Kidney (tissue), 14 donors: ENCODE results near the gene CCR4. TPM values are rescaled to one million over a fixed set of nuclear protein-coding genes. Genes with fewer than 3 reads are reported as not detected.

Experiments
- DNase-seq, 5 donors: peaks; one replicate each; pipeline ENCODE4 v3.0.0-alpha.2; 2013 to 2020
- FAIRE-seq: peaks from 2 replicates; lab custom pipeline; 2012; peaks lifted over from hg19 to GRCh38; lab: Jason Lieb, UNC
- H3K27ac ChIP-seq, 2 donors: one replicate each; pipeline ENCODE4 v1.7.0; 2013; ENCODE audit warnings: low read depth in 2 of 2, low read length in 2 of 2, inconsistent platforms in 1 of 2
- H3K27me3 ChIP-seq: one replicate; pipeline ENCODE4 v1.7.1; 2013; ENCODE audit warnings: low read length, inconsistent platforms; ENCODE audit not compliant: control insufficient read depth, insufficient read depth
- H3K36me3 ChIP-seq, 3 donors: one replicate each; pipeline versions ENCODE4 v1.7.0 to v1.7.1; 2013; ENCODE audit warnings: low read length in 3 of 3, control low read depth in 1 of 3, inconsistent platforms in 1 of 3; ENCODE audit not compliant: insufficient read depth in 3 of 3, control insufficient read depth in 2 of 3
- H3K4me1 ChIP-seq, 3 donors: one replicate each; pipeline versions ENCODE4 v1.7.0 to v1.7.1; 2013; ENCODE audit warnings: low read length in 3 of 3, inconsistent platforms in 1 of 3, low read depth in 1 of 3; ENCODE audit not compliant: control insufficient read depth in 2 of 3, insufficient read depth in 2 of 3
- H3K4me3 ChIP-seq, 3 donors: one replicate each; pipeline versions ENCODE4 v1.7.0 to v1.8.1; 2013; ENCODE audit warnings: low read length in 3 of 3, control low read depth in 1 of 3, inconsistent platforms in 1 of 3
- H3K9ac ChIP-seq, 3 donors: one replicate each; pipeline versions ENCODE4 v1.7.0 to v1.7.1; 2013; ENCODE audit warnings: low read length in 3 of 3, control low read depth in 1 of 3, inconsistent platforms in 1 of 3
- H3K9me3 ChIP-seq, 3 donors: one replicate each; pipeline versions ENCODE4 v1.7.0 to v1.7.1; 2013; ENCODE audit warnings: low read length in 3 of 3, control low read depth in 1 of 3, inconsistent platforms in 1 of 3; ENCODE audit not compliant: control insufficient read depth in 2 of 3, insufficient read depth in 1 of 3
- intact Hi-C: fragments of 100-400 bp; cut with DNase I; formaldehyde crosslinking; loops from one replicate; pipeline ENCODE4 v1.11.1; 2022
- polyA plus RNA-seq: library from polyadenylated mRNA; stranded (reverse); fragments of 350-450 nt; fragmentation: Illumina TruSeq; extraction: RNeasy Lipid Tissue Mini Kit (QIAGEN cat#74804); gene quantifications from one replicate; pipeline ENCODE4 v1.2.3, GENCODE V29; 2014; ENCODE audit warnings: low read depth, low replicate concordance; ENCODE audit not compliant: insufficient read depth
- total RNA-seq: library from RNA; stranded (reverse); fragmentation: NEBNext Ultra II Directional; extraction: Animal tissue kit (Norgen Biotek cat#: 25700); gene quantifications from one replicate; pipeline ENCODE4 v1.2.1, GENCODE V29; 2021
- TF ChIP-seq, protein P1 (sequence below): IDR thresholded peaks from 3 replicates; pipeline ENCODE4 v1.5.1; 2012; ENCODE audit warnings: mild to moderate bottlenecking, moderate library complexity, borderline replicate concordance; ENCODE audit not compliant: insufficient read depth; ENCODE audit errors: extremely low read depth
- donor health status: control.
- donor health status: control.
- donor health status: control.
- donor health status: control.
- donor health status: control.
- donor health status: DM: yes; HTN: yes; CAD: no.
- donor health status: Normal renal cell carcinoma (clear cell type).

Gene CCR4
- total and polyA plus RNA-seq, 2 donors from 2014 or later = 2.3 TPM; not detected in 1

DNA sequence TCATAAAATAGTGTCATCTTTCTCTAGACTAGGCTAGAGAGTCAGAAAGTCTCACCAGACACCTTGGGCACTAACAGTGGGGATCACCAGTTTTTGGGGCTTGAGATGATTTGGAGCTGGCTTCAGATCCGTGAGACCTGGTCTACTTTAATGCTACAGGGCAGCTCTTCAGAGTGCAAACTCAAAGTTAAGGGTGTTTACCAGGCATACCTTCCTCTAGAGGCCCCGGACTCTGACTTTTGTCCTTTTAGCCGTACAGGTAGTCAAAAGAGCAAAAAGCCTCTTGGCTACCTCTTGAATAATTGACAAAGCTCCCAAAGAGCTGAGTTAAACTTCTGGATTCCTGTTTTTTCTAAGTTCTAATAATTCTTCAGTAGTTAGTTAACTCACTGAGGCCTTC, 41.4 kb upstream of the CCR4 start:
- no peaks in the 10 kb centered on the region for H3K36me3 ChIP-seq
- FAIRE-seq (no peak), DNase-seq (no peak)
- H3K27me3 ChIP-seq = no peaks in the 10 kb centered on the region
- H3K9me3 ChIP-seq = no peaks in the 10 kb centered on the region
- no peak overlapping the region for H3K27ac ChIP-seq
- intact Hi-C loops = no loop called here
- H3K4me3 ChIP-seq = no peak overlapping the region
- H3K9ac ChIP-seq = no peak overlapping the region
- no peaks in the 10 kb centered on the region for H3K4me1 ChIP-seq
- TF ChIP-seq, protein P1, sequence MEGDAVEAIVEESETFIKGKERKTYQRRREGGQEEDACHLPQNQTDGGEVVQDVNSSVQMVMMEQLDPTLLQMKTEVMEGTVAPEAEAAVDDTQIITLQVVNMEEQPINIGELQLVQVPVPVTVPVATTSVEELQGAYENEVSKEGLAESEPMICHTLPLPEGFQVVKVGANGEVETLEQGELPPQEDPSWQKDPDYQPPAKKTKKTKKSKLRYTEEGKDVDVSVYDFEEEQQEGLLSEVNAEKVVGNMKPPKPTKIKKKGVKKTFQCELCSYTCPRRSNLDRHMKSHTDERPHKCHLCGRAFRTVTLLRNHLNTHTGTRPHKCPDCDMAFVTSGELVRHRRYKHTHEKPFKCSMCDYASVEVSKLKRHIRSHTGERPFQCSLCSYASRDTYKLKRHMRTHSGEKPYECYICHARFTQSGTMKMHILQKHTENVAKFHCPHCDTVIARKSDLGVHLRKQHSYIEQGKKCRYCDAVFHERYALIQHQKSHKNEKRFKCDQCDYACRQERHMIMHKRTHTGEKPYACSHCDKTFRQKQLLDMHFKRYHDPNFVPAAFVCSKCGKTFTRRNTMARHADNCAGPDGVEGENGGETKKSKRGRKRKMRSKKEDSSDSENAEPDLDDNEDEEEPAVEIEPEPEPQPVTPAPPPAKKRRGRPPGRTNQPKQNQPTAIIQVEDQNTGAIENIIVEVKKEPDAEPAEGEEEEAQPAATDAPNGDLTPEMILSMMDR = no peak

DNA sequence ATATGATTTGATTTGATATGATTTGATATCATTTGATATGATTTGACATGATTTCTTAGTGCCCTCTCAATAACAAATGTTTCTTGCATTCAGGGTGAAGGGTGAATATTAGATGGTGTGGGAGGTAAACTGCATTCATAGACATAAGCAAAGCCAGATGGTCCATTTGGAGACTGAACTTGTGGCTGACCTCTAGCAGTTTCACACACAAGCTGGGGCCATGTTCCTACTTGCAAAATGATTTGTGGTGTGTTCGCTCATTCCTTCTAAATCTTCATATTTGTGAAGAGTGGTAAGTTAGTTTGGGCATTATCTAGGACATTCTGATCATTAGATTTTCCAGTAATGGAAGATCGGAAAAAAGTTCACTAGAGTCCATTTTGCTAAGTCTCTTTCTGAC, 40.5 kb upstream of the CCR4 start:
- intact Hi-C loops = no loop called here
- no peak for FAIRE-seq

GRCh38 chr3:32912046-32912445, 39.4 kb upstream of the CCR4 start:
- DNase-seq (no peak), FAIRE-seq (no peak)
- no peaks in the 10 kb centered on the region for H3K36me3 ChIP-seq
- H3K4me1 ChIP-seq = no peaks in the 10 kb centered on the region
- H3K9me3 ChIP-seq = no peaks in the 10 kb centered on the region
- TF ChIP-seq, protein P1 = no peak
- intact Hi-C loops = no loop called here
- H3K9ac ChIP-seq = no peak overlapping the region
- no peak overlapping the region for H3K4me3 ChIP-seq
- no peak overlapping the region for H3K27ac ChIP-seq
- no peaks in the 10 kb centered on the region for H3K27me3 ChIP-seq

More for the DNA sequence above, 40.5 kb upstream of the CCR4 start:
- H3K9ac ChIP-seq = no peak overlapping the region
- H3K27me3 ChIP-seq = no peaks in the 10 kb centered on the region
- no peak overlapping the region for H3K4me3 ChIP-seq
- DNase-seq = no peak
- no peaks in the 10 kb centered on the region for H3K9me3 ChIP-seq
- TF ChIP-seq, protein P1 = no peak
- H3K4me1 ChIP-seq = no peaks in the 10 kb centered on the region
- no peaks in the 10 kb centered on the region for H3K36me3 ChIP-seq
- H3K27ac ChIP-seq = no peak overlapping the region
